Smooth muscle cell (in vitro differentiated cells): ENCODE measurements around the gene EXOG. TPM values are rescaled to one million over a fixed set of nuclear protein-coding genes. Genes with fewer than 3 reads are reported as not detected.

Source experiments
- DNase-seq: peaks from one replicate; lab custom pipeline; 2025; ENCODE audit not compliant: unreplicated experiment; lab: John Stamatoyannopoulos, UW
- H2AFZ ChIP-seq: fragments of 200-600 bp; sonication (generic); 2 replicates; pipeline ENCODE4 v1.6.0; 2016; ENCODE audit warnings: antibody characterized with exemption, low read depth, mild to moderate bottlenecking
- H3F3A ChIP-seq: fragments of 200-600 bp; sonication (generic); 2 replicates; pipeline ENCODE4 v1.6.0; 2017; ENCODE audit warnings: antibody characterized with exemption, low read depth
- H3K27ac ChIP-seq: fragments of 200-600 bp; sonication (generic); 2 replicates; pipeline ENCODE4 v1.5.1; 2016; ENCODE audit warnings: low read depth, mild to moderate bottlenecking
- H3K27me3 ChIP-seq: fragments of 200-600 bp; sonication (generic); 2 replicates; pipeline ENCODE4 v1.6.1; 2016; ENCODE audit warnings: low read depth, mild to moderate bottlenecking
- H3K36me3 ChIP-seq: fragments of 200-600 bp; sonication (generic); 2 replicates; pipeline ENCODE4 v1.5.1; 2016; ENCODE audit warnings: low read depth
- H3K4me1 ChIP-seq: fragments of 200-600 bp; sonication (generic); 2 replicates; pipeline ENCODE4 v1.5.1; 2016; ENCODE audit warnings: low read depth
- H3K4me2 ChIP-seq: fragments of 200-600 bp; sonication (generic); 2 replicates; pipeline ENCODE4 v1.6.0; 2016; ENCODE audit warnings: mild to moderate bottlenecking
- H3K4me3 ChIP-seq: fragments of 200-600 bp; sonication (generic); 2 replicates; pipeline ENCODE4 v1.5.1; 2016; ENCODE audit warnings: mild to moderate bottlenecking
- H3K79me2 ChIP-seq: fragments of 200-600 bp; sonication (generic); 2 replicates; pipeline ENCODE4 v1.6.0; 2016; ENCODE audit warnings: low read depth, mild to moderate bottlenecking
- H3K9ac ChIP-seq: fragments of 200-600 bp; sonication (generic); 2 replicates; pipeline ENCODE4 v1.6.0; 2016; ENCODE audit warnings: low read depth
- H3K9me3 ChIP-seq: fragments of 200-600 bp; sonication (generic); replicated peaks from 2 replicates; pipeline ENCODE4 v1.5.1; 2016; ENCODE audit warnings: low read depth
- H4K20me1 ChIP-seq: fragments of 200-600 bp; sonication (generic); 2 replicates; pipeline ENCODE4 v1.6.0; 2016; ENCODE audit warnings: low read depth
- CTCF ChIP-seq: fragments of 200-600 bp; sonication (generic); IDR thresholded peaks from 2 replicates; pipeline ENCODE4 v1.5.1; 2017; ENCODE audit warnings: borderline replicate concordance, mild to moderate bottlenecking, antibody characterized with exemption; ENCODE audit not compliant: insufficient read depth, poor library complexity, severe bottlenecking
- WGBS: methylation state at CpG from one replicate; pipeline ENCODE4 v1.1.7; 2016; ENCODE audit warnings: low lambda C conversion rate; 5-methylcytosine and 5-hydroxymethylcytosine counted together
- polyA plus RNA-seq: library from polyadenylated mRNA; unstranded; fragments of >200 nt; fragmentation: Nextera tagmentation; extraction: Ambion mirVana; gene quantifications from 2 replicates; pipeline ENCODE4 v1.2.1, GENCODE V29; 2016
- total RNA-seq: library from RNA; depleted of rRNA; stranded (reverse); fragments of >200 nt; gene quantifications from 2 replicates; pipeline ENCODE4 v1.2.3, GENCODE V29; 2014

Gene EXOG
- total RNA-seq (5.2 and 7.7 TPM in 2 replicates), polyA plus RNA-seq (3.9 and 9.4 TPM in 2 replicates)

GRCh38 chr3:38496131-38496910 lies at the start of gene EXOG:
Gene EXOG, plus strand, starts transcription at chr3:38496340. Its CDS starts 28 bp downstream, at chr3:38496368.
- peak within 1 kb of the TSS; percentile 3 for H3K27ac ChIP-seq
- no peaks in the 10 kb centered on the region for H4K20me1 ChIP-seq
- WGBS = under 1% methylated on average over 50 of the region's 53 CpGs
- peak within 1 kb of the TSS; percentile 85 for H3K4me2 ChIP-seq
- H3F3A ChIP-seq = peaks cover 3% of the 10 kb centered on the region
- H3K4me1 ChIP-seq = peaks cover 10% of the 10 kb centered on the region
- peak within 1 kb of the TSS; percentile 85 for H2AFZ ChIP-seq
- no peaks in the 10 kb centered on the region for H3K27me3 ChIP-seq
- no peaks in the 10 kb centered on the region for H3K79me2 ChIP-seq
- peak within 1 kb of the TSS; percentile 58 for H3K4me3 ChIP-seq
- H3K9me3 ChIP-seq = no peaks in the 10 kb centered on the region
- peak within 1 kb of the TSS; percentile 13 for H3K9ac ChIP-seq
- peak; percentile 89 for DNase-seq
- peak; percentile 78 for TF ChIP-seq CTCF
- peaks cover 3% of the 10 kb centered on the region for H3K36me3 ChIP-seq

- TF ChIP-seq CTCF = no peak
- Histone ChIP-seq H3F3A (no peaks in the 10 kb centered on the region), H3K4me1 (no peaks in the 10 kb centered on the region), H4K20me1 (no peaks in the 10 kb centered on the region), H3K36me3 (no peaks in the 10 kb centered on the region), H3K27ac (no peak overlapping the region), H3K4me3 (no peak overlapping the region), H3K9ac (no peak overlapping the region), H3K9me3 (no peaks in the 10 kb centered on the region), H3K4me2 (no peak overlapping the region), H3K27me3 (no peaks in the 10 kb centered on the region), H2AFZ (no peak overlapping the region), H3K79me2 (no peaks in the 10 kb centered on the region)
- DNase-seq = no peak
Measured at GRCh38 chr3:38446812-38447211, 49.3 kb upstream of the EXOG start.

- no peaks in the 10 kb centered on the region for H3F3A ChIP-seq
- no peak overlapping the region for H2AFZ ChIP-seq
Measured at GRCh38 chr3:38450853-38451252, 45.3 kb upstream of the EXOG start.

More at GRCh38 chr3:38450853-38451252, 45.3 kb upstream of the EXOG start:
- WGBS = 97% methylated on average over 3 of the region's 3 CpGs
- peaks cover 1% of the 10 kb centered on the region for H3K4me1 ChIP-seq
- H3K4me2 ChIP-seq = no peak overlapping the region
- H3K9ac ChIP-seq = no peak overlapping the region
- H3K4me3 ChIP-seq = no peak overlapping the region
- no peak for DNase-seq
- no peaks in the 10 kb centered on the region for H3K9me3 ChIP-seq
- no peak for TF ChIP-seq CTCF
- no peak overlapping the region for H3K27ac ChIP-seq
- H3K36me3 ChIP-seq = no peaks in the 10 kb centered on the region
- H3K27me3 ChIP-seq = no peaks in the 10 kb centered on the region
- peaks cover 10% of the 10 kb centered on the region for H3K79me2 ChIP-seq
- H4K20me1 ChIP-seq = peaks cover 10% of the 10 kb centered on the region
